Esophagus (tissue), 2 donors: ENCODE measurements around the gene TES. TPM values are rescaled to one million over a fixed set of nuclear protein-coding genes. Genes with fewer than 3 reads are reported as not detected.

Experiments
- H3K27ac ChIP-seq, 2 donors: one replicate each; pipeline ENCODE4 v1.5.1; 2013; ENCODE audit warnings: low read depth in 2 of 2, mild to moderate bottlenecking in 2 of 2, inconsistent platforms in 1 of 2, low read length in 1 of 2, moderate library complexity in 1 of 2
- H3K27me3 ChIP-seq, 2 donors: one replicate each; pipeline ENCODE4 v1.6.1; 2013; ENCODE audit warnings: low read length in 2 of 2, control low read depth in 1 of 2, mild to moderate bottlenecking in 1 of 2; ENCODE audit not compliant: insufficient read depth in 2 of 2, control insufficient read depth in 1 of 2
- H3K36me3 ChIP-seq, 2 donors: one replicate each; pipeline ENCODE4 v1.6.1; 2013; ENCODE audit warnings: low read length in 1 of 2; ENCODE audit not compliant: control insufficient read depth in 2 of 2, insufficient read depth in 2 of 2
- H3K4me1 ChIP-seq, 2 donors: one replicate each; pipeline ENCODE4 v1.6.1; 2013; ENCODE audit warnings: low read length in 1 of 2; ENCODE audit not compliant: control insufficient read depth in 2 of 2, insufficient read depth in 2 of 2
- H3K4me3 ChIP-seq, 2 donors: one replicate each; pipeline ENCODE4 v1.5.1; 2013; ENCODE audit warnings: low read length in 2 of 2, mild to moderate bottlenecking in 2 of 2, low read depth in 1 of 2, moderate library complexity in 1 of 2
- H3K9me3 ChIP-seq, 2 donors: one replicate each; pipeline ENCODE4 v1.6.1; 2013; ENCODE audit warnings: mild to moderate bottlenecking in 2 of 2, low read depth in 1 of 2, low read length in 1 of 2, moderate library complexity in 1 of 2; ENCODE audit not compliant: control insufficient read depth in 2 of 2, insufficient read depth in 1 of 2
- WGBS, 2 donors: extraction: QIAGEN DNeasy Blood & Tissue Kit; methylation state at CpG; one replicate each; pipeline ENCODE4 v1.1.7; 2013; 5-methylcytosine and 5-hydroxymethylcytosine counted together
- polyA plus RNA-seq, 2 donors: library from polyadenylated mRNA; stranded (reverse); fragments of 200-250 nt; gene quantifications; one replicate each; pipeline ENCODE4 v1.2.3, GENCODE V29; 2013
- donor health status: healthy with polysubstance abuse.
- donor health status: Bipolar disorder and iron deficiency.

Gene TES
- polyA plus RNA-seq, 2 donors: 22.8 to 50.5 TPM

GRCh38 chr7:116208919-116209318 is 1.4 kb upstream of the TES start:
- H3K4me3 ChIP-seq: no peak overlapping the region
- H3K27ac ChIP-seq: no peak overlapping the region
- WGBS, 2 donors: 78 to 88% methylated on average over 1 of the region's 1 CpG
- H3K9me3 ChIP-seq: no peaks in the 10 kb centered on the region
- no peaks in the 10 kb centered on the region for H3K27me3 ChIP-seq
- no peaks in the 10 kb centered on the region for H3K4me1 ChIP-seq
- no peaks in the 10 kb centered on the region for H3K36me3 ChIP-seq

- H3K4me1 ChIP-seq: peaks cover 0 to 2% of the 10 kb centered on the region in 2 donors
- H3K36me3 ChIP-seq: no peaks in the 10 kb centered on the region
- no peaks in the 10 kb centered on the region for H3K9me3 ChIP-seq
- H3K27ac ChIP-seq: peak overlapping the region in 1 of 2 donors; percentile 49
- H3K4me3 ChIP-seq: no peak overlapping the region
- 94% methylated on average over 6 of the region's 6 CpGs for WGBS, 2 donors
- no peaks in the 10 kb centered on the region for H3K27me3 ChIP-seq
These were observed 723 bp upstream of the TES start for GRCh38 chr7:116209561-116210070.

GRCh38 chr7:116211006-116211912 is 920 bp downstream of the TES start:
- Histone ChIP-seq H3K27ac (peak overlapping the region; percentile 98 to 99), H3K36me3 (no peaks in the 10 kb centered on the region), H3K4me3 (peak overlapping the region; percentile 74 to 94), H3K9me3 (no peaks in the 10 kb centered on the region), H3K4me1 (peaks cover 0 to 2% of the 10 kb centered on the region in 2 donors), H3K27me3 (no peaks in the 10 kb centered on the region)
- 1 to 2% methylated on average over 27 of the region's 27 CpGs for WGBS, 2 donors

- H3K27me3 ChIP-seq: no peaks in the 10 kb centered on the region
- H3K36me3 ChIP-seq: no peaks in the 10 kb centered on the region
- 39 to 41% methylated on average over 7 of the region's 7 CpGs for WGBS, 2 donors
- peak overlapping the region in 1 of 2 donors; percentile 94 for H3K4me3 ChIP-seq
- H3K9me3 ChIP-seq: no peaks in the 10 kb centered on the region
- peak overlapping the region in 1 of 2 donors; percentile 21 for H3K27ac ChIP-seq
- peaks cover 0 to 2% of the 10 kb centered on the region in 2 donors for H3K4me1 ChIP-seq
These were observed 1.7 kb downstream of the TES start for GRCh38 chr7:116211913-116212596.

- Histone ChIP-seq H3K36me3 (no peaks in the 10 kb centered on the region), H3K9me3 (no peaks in the 10 kb centered on the region), H3K27ac (no peak overlapping the region), H3K4me3 (no peak overlapping the region), H3K4me1 (peaks cover 0 to 2% of the 10 kb centered on the region in 2 donors), H3K27me3 (no peaks in the 10 kb centered on the region)
- WGBS, 2 donors: 43 to 46% methylated on average over 4 of the region's 4 CpGs
These were observed 2.5 kb downstream of the TES start for GRCh38 chr7:116212869-116213268.

- no peaks in the 10 kb centered on the region for H3K36me3 ChIP-seq
- H3K4me1 ChIP-seq: peaks cover 0 to 2% of the 10 kb centered on the region in 2 donors
- no peak overlapping the region for H3K27ac ChIP-seq
- 39 to 42% methylated on average over 4 of the region's 4 CpGs for WGBS, 2 donors
- no peaks in the 10 kb centered on the region for H3K9me3 ChIP-seq
- H3K27me3 ChIP-seq: no peaks in the 10 kb centered on the region
- H3K4me3 ChIP-seq: no peak overlapping the region
These were observed 3.2 kb downstream of the TES start for GRCh38 chr7:116213361-116214130.

GRCh38 chr7:116214921-116215320 is 4.6 kb downstream of the TES start:
- 93% methylated on average over 3 of the region's 3 CpGs for WGBS, 2 donors
- Histone ChIP-seq H3K4me3 (no peak overlapping the region), H3K36me3 (no peaks in the 10 kb centered on the region), H3K27ac (no peak overlapping the region), H3K27me3 (no peaks in the 10 kb centered on the region), H3K9me3 (no peaks in the 10 kb centered on the region), H3K4me1 (peaks cover 0 to 2% of the 10 kb centered on the region in 2 donors)

- H3K27ac ChIP-seq: no peak overlapping the region
- no peak overlapping the region for H3K4me3 ChIP-seq
- peaks cover 0 to 2% of the 10 kb centered on the region in 2 donors for H3K4me1 ChIP-seq
- H3K27me3 ChIP-seq: no peaks in the 10 kb centered on the region
- WGBS, 2 donors: 85 to 87% methylated on average over 2 of the region's 2 CpGs
- H3K9me3 ChIP-seq: no peaks in the 10 kb centered on the region
- H3K36me3 ChIP-seq: no peaks in the 10 kb centered on the region
These were observed 5.2 kb downstream of the TES start for GRCh38 chr7:116215551-116215950.

- Histone ChIP-seq H3K9me3 (no peaks in the 10 kb centered on the region), H3K27me3 (no peaks in the 10 kb centered on the region), H3K27ac (no peak overlapping the region), H3K36me3 (no peaks in the 10 kb centered on the region), H3K4me3 (no peak overlapping the region), H3K4me1 (peaks cover 0 to 2% of the 10 kb centered on the region in 2 donors)
- WGBS, 2 donors: 61 to 73% methylated on average over 3 of the region's 3 CpGs
These were observed 6.7 kb downstream of the TES start for GRCh38 chr7:116216956-116217571.
